H9 (cell line): ENCODE measurements around the gene C3orf49. TPM values are rescaled to one million over a fixed set of nuclear protein-coding genes. Genes with fewer than 3 reads are reported as not detected.

Experiments used
- DNase-seq: peaks from one replicate; pipeline ENCODE4 v3.0.0-alpha.2; 2017
- H2AFZ ChIP-seq: one replicate; pipeline ENCODE4 v1.6.1; 2013; ENCODE audit warnings: mild to moderate bottlenecking, low read length, control low read depth, moderate library complexity
- H2AK5ac ChIP-seq: 2 replicates; pipeline ENCODE4 v1.6.1; 2013; ENCODE audit warnings: low read length, control low read depth, mixed read lengths; ENCODE audit not compliant: insufficient read length
- H2BK120ac ChIP-seq: one replicate; pipeline ENCODE4 v1.6.1; 2013; ENCODE audit warnings: low read depth, mild to moderate bottlenecking, low read length, control low read depth, inconsistent platforms; ENCODE audit not compliant: poor library complexity, severe bottlenecking
- H2BK12ac ChIP-seq: 2 replicates; pipeline ENCODE4 v1.6.1; 2013; ENCODE audit warnings: low read length, control low read depth, mixed read lengths, low read depth; ENCODE audit not compliant: insufficient read length
- H2BK15ac ChIP-seq: 2 replicates; pipeline ENCODE4 v1.6.1; 2013; ENCODE audit warnings: low read depth, low read length, control low read depth
- H2BK20ac ChIP-seq: one replicate; pipeline ENCODE4 v1.6.1; 2013; ENCODE audit warnings: low read depth, mild to moderate bottlenecking, low read length, control low read depth, inconsistent platforms; ENCODE audit not compliant: poor library complexity, severe bottlenecking
- H2BK5ac ChIP-seq: 2 replicates; pipeline ENCODE4 v1.6.1; 2013; ENCODE audit warnings: low read length, control low read depth, mixed read lengths; ENCODE audit not compliant: insufficient read length
- H3K14ac ChIP-seq: 2 replicates; pipeline ENCODE4 v1.6.1; 2013; ENCODE audit warnings: low read length, control low read depth; ENCODE audit not compliant: insufficient read depth
- H3K18ac ChIP-seq: 2 replicates; pipeline ENCODE4 v1.6.1; 2013; ENCODE audit warnings: low read depth, mild to moderate bottlenecking, mixed read lengths, low read length, control low read depth; ENCODE audit not compliant: insufficient read length
- H3K23ac ChIP-seq: 2 replicates; pipeline ENCODE4 v1.6.1; 2013; ENCODE audit warnings: low read length, control low read depth, mixed read lengths, low read depth; ENCODE audit not compliant: insufficient read length
- H3K23me2 ChIP-seq: 2 replicates; pipeline ENCODE4 v1.6.1; 2013; ENCODE audit warnings: low read depth, mild to moderate bottlenecking, mixed read lengths, low read length, control low read depth; ENCODE audit not compliant: insufficient read length, poor library complexity, severe bottlenecking
- H3K27ac ChIP-seq: 2 replicates; pipeline ENCODE4 v1.5.1; 2013; ENCODE audit warnings: low read length, control low read depth, mixed read lengths, low read depth; ENCODE audit not compliant: insufficient read length
- H3K27me3 ChIP-seq: 2 replicates; pipeline ENCODE4 v1.6.1; 2013; ENCODE audit warnings: low read length, control low read depth, inconsistent platforms; ENCODE audit not compliant: insufficient read depth
- H3K4ac ChIP-seq: 2 replicates; pipeline ENCODE4 v1.6.1; 2013; ENCODE audit warnings: low read depth, mild to moderate bottlenecking, control low read depth, inconsistent platforms, low read length, moderate library complexity
- H3K4me1 ChIP-seq: 2 replicates; pipeline ENCODE4 v1.6.1; 2013; ENCODE audit warnings: low read length, control low read depth, inconsistent platforms; ENCODE audit not compliant: insufficient read depth
- H3K4me2 ChIP-seq: 2 replicates; pipeline ENCODE4 v1.6.1; 2013; ENCODE audit warnings: low read length, control low read depth, mixed read lengths; ENCODE audit not compliant: insufficient read length, insufficient read depth
- H3K56ac ChIP-seq: 2 replicates; pipeline ENCODE4 v1.6.1; 2013; ENCODE audit warnings: low read depth, mild to moderate bottlenecking, mixed read lengths, low read length, control low read depth; ENCODE audit not compliant: insufficient read length
- H3K79me1 ChIP-seq: 2 replicates; pipeline ENCODE4 v1.6.1; 2013; ENCODE audit warnings: low read depth, mild to moderate bottlenecking, moderate library complexity, low read length, control low read depth, inconsistent platforms; ENCODE audit not compliant: insufficient read depth, poor library complexity, severe bottlenecking
- H3K79me2 ChIP-seq: 2 replicates; pipeline ENCODE4 v1.6.1; 2013; ENCODE audit warnings: low read length, control low read depth, inconsistent platforms; ENCODE audit not compliant: insufficient read depth
- H3K9ac ChIP-seq: 2 replicates; pipeline ENCODE4 v1.6.1; 2013; ENCODE audit warnings: low read length, control low read depth, mixed read lengths; ENCODE audit not compliant: insufficient read length; ENCODE audit errors: extremely low read depth
- H3K9me3 ChIP-seq: one replicate; pipeline ENCODE4 v1.6.1; 2013; ENCODE audit warnings: low read depth, low read length, inconsistent platforms; ENCODE audit not compliant: control insufficient read depth
- H3T11ph ChIP-seq: one replicate; pipeline ENCODE4 v1.6.1; 2013; ENCODE audit warnings: mild to moderate bottlenecking, low read length, control low read depth, inconsistent platforms
- H4K20me1 ChIP-seq: one replicate; pipeline ENCODE4 v1.6.1; 2013; ENCODE audit not compliant: control insufficient read depth, insufficient read length, insufficient read depth
- H4K5ac ChIP-seq: 2 replicates; pipeline ENCODE4 v1.6.1; 2013; ENCODE audit warnings: low read depth, mild to moderate bottlenecking, mixed read lengths, low read length, control low read depth; ENCODE audit not compliant: insufficient read length
- H4K8ac ChIP-seq: replicated peaks from 2 replicates; pipeline ENCODE4 v1.6.1; 2013; ENCODE audit warnings: low read length, control low read depth, mixed read lengths, low read depth; ENCODE audit not compliant: insufficient read length
- H4K91ac ChIP-seq: 2 replicates; pipeline ENCODE4 v1.6.1; 2013; ENCODE audit warnings: low read depth, mild to moderate bottlenecking, moderate library complexity, mixed read lengths, low read length, control low read depth; ENCODE audit not compliant: insufficient read length
- H3K27ac Mint-ChIP-seq, 3 experiments: 2 replicates in 2 of 3; 3 replicates in 1 of 3; pipeline ENCODE4 v1.8.0; 2020 to 2021; ENCODE audit warnings: mixed read lengths in 3 of 3, mild to moderate bottlenecking in 1 of 3, moderate library complexity in 1 of 3
- H3K27me3 Mint-ChIP-seq: 2 replicates; pipeline ENCODE4 v1.8.0; 2021; ENCODE audit warnings: low read depth, mild to moderate bottlenecking, moderate library complexity, mixed read lengths
- H3K36me3 Mint-ChIP-seq, 3 experiments: 2 replicates in 2 of 3; 3 replicates in 1 of 3; pipeline ENCODE4 v1.8.0; 2020 to 2021; ENCODE audit warnings: low read depth in 3 of 3, mixed read lengths in 3 of 3; ENCODE audit not compliant: insufficient read depth in 1 of 3
- H3K4me1 Mint-ChIP-seq, 2 experiments: 2 replicates each; pipeline ENCODE4 v1.8.0; 2020; ENCODE audit warnings: mixed read lengths in 2 of 2
- H3K4me3 Mint-ChIP-seq, 2 experiments: 2 replicates in 1 of 2; 3 replicates in 1 of 2; pipeline ENCODE4 v1.8.0; 2020 to 2021; ENCODE audit warnings: mild to moderate bottlenecking in 2 of 2, mixed read lengths in 2 of 2, moderate library complexity in 1 of 2
- H3K9me3 Mint-ChIP-seq, 2 experiments: 2 replicates in 1 of 2; 3 replicates in 1 of 2; pipeline ENCODE4 v1.8.0; 2020; ENCODE audit warnings: mild to moderate bottlenecking in 2 of 2, mixed read lengths in 2 of 2, moderate library complexity in 1 of 2
- CTCF ChIP-seq: fragments of 200-600 bp; sonication (generic); conservative IDR thresholded peaks from 3 replicates; pipeline ENCODE4 v1.8.0; 2021; ENCODE audit warnings: antibody characterized with exemption, mild to moderate bottlenecking
- WGBS: extraction: QIAGEN DNeasy Blood & Tissue Kit; methylation state at CpG from one replicate; pipeline ENCODE4 v1.1.7; 2013; ENCODE audit warnings: missing lambda C conversion rate, low lambda C conversion rate, mixed read lengths; ENCODE audit not compliant: insufficient read length; ENCODE audit errors: extremely low coverage; 5-methylcytosine and 5-hydroxymethylcytosine counted together
- total RNA-seq: library from RNA; stranded (reverse); gene quantifications from 2 replicates; pipeline ENCODE4 v1.2.1, GENCODE V29; 2021

The C3orf49 gene
- total RNA-seq, 1 experiment from 2014 or later, result not detected

DNA sequence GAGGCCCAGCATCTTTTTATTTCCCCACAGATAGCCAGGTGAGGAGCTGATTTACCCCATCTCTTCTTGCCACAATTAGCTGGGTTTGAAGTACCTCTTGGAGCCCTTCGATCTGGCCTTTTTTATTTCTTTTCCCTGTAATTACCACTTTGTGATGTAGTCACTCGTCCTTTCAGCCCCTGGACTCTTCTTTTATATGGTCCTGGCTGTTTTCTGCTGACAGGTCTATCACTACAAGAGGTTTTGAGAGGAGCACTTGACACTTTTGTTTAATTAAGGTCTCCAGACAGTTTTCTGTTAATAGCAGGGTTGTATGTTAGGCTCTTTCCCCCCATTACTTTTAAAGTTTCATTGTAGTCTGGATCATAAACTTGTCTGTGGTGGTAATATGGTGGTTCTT is 56.4 kb downstream of the C3orf49 start:
- H3K18ac ChIP-seq, result no peak overlapping the region
- no peak overlapping the region for H3K27ac ChIP-seq
- H3K4me1 ChIP-seq, result peaks cover 16% of the 10 kb centered on the region
- no peak overlapping the region for H2BK20ac ChIP-seq
- H3K14ac ChIP-seq, result no peak overlapping the region
- H3K9me3 ChIP-seq, result no peaks in the 10 kb centered on the region
- no peak overlapping the region for H2BK120ac ChIP-seq
- no peak overlapping the region for H2AK5ac ChIP-seq
- H2BK15ac ChIP-seq, result no peak overlapping the region
- no peak overlapping the region for H3K9ac ChIP-seq
- H3T11ph ChIP-seq, result no peak overlapping the region
- no peak overlapping the region for H2AFZ ChIP-seq
- H4K91ac ChIP-seq, result no peak overlapping the region
- no peak overlapping the region for H3K4me2 ChIP-seq
- Mint-ChIP-seq H3K36me3 (no peaks in the 10 kb centered on the region), H3K9me3 (no peaks in the 10 kb centered on the region), H3K4me1 (peaks cover 31 to 38% of the 10 kb centered on the region in 2 experiments), H3K27ac (no peak overlapping the region), H3K4me3 (no peak overlapping the region), H3K27me3 (no peaks in the 10 kb centered on the region)
- no peak overlapping the region for H2BK12ac ChIP-seq
- peaks cover 1% of the 10 kb centered on the region; the same call in 1 of the 2 replicates for H3K79me2 ChIP-seq
- H4K8ac ChIP-seq, result no peak overlapping the region
- H2BK5ac ChIP-seq, result no peak overlapping the region
- H3K4ac ChIP-seq, result no peak overlapping the region
- no peak overlapping the region for H3K56ac ChIP-seq
- no peak for TF ChIP-seq CTCF
- no peaks in the 10 kb centered on the region for H3K27me3 ChIP-seq
- no peaks in the 10 kb centered on the region for H4K20me1 ChIP-seq
- WGBS, result no CpG with 5 or more reads among the region's 2 CpGs
- H3K79me1 ChIP-seq, result peaks cover 4% of the 10 kb centered on the region
- H4K5ac ChIP-seq, result no peak overlapping the region
- DNase-seq, result no peak
- H3K23ac ChIP-seq, result no peak overlapping the region
- no peaks in the 10 kb centered on the region for H3K23me2 ChIP-seq
